NCI-H2081 treated with DMSO at 0.1 percent for 48 hours (cell line): Measurements from ENCODE around the gene GRIA3.

Experiments
- DNase-seq: peaks from one replicate; lab custom pipeline; 2025; lab: John Stamatoyannopoulos, UW

GRIA3 gene

DNA sequence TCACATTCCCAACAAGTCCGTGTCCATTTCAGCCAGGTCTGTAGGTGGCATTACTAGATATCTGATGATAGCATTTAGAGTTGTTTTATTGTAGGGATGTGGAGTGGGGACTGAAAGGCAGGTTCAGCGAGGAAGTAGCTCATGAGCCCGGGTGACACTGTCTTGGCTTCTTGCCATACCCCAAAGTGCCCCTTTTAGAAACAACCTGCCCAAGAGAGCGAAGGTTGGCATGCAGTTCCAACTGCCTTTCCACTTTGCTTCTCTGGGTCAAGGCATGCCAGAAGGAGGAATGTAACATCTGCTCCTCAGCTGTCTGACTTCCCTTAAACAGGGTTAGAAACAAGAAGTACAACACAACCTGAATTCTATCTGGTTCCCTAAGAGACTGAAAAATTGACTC, 9.0 kb downstream of the GRIA3 start:
- no peak for DNase-seq

DNA sequence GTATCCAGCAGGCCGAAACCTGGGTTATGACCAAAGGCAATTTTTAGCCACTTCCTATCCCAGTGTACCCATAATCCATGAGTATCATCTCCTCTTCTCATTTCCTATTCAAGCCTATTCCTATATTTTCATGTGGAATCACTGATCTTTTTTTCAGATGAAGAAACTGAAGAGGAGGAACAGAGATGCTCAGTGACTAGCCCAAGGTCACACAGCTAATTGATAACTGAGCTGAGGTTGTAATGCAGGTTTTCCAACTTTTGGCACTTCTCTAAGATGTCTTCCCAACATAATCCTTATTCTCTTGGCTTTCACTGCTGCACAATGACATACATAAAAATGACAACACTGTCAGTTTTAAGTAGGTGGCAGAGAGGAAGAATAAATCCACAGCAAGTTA, 15.3 kb downstream of the GRIA3 start:
- no peak for DNase-seq

DNA sequence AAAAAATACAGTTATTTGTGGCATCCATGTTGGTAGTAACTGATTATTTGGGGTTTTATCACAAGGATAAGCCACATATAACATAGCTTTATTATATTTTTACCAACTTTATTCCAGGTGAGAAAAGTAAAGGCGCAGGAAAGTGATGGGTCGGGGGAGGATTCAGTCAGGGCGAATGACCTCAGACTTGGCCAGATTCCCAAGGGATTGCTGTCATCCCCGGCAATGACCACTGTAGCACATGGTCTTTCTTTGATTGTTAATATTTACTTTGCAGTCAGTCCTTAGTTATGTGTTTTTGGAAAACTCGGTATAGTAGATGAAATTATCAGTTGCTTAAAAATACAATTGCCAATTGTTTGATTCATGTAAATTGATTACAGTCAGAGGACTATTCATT, 17.6 kb downstream of the GRIA3 start:
- no peak for DNase-seq

DNA sequence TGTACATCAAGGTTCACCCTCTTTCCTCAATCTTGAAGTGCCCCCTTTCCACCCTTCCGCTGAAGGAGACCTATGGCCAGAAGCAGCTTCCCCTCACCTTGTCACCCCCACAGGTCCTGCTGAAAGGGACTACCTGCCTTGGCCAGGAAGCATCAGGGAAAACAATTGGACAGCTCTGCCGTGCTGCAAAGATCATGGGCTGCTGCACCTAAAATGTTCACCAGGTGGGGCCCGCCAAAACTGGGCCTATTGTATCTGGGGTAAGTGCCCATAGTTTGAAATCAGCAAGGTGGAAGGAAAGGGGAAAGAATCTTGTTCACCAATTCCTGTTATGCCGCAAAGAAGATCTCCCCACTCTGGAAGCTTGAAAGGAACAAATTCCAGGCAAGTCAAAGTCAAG, 18.4 kb downstream of the GRIA3 start:
- no peak for DNase-seq

DNA sequence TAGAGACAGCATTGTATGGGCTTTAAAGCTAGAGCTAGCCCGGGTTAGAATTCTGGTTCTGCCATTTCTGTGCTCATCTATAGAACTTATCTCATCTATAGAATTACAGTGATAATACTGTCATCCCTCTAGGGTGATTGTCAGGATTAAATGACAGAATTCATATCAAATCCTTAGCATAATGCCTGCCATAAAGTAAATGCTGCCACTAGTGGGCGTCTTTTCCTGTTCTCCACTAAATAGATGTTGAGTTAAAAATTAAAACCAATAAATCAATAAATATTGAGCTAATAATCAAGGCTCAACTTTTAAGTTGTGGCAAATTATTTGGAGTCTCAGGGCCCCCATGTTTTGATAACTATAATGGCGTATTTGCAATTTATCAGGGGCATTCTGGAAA, 19.7 kb downstream of the GRIA3 start:
- DNase-seq, result no peak

DNA sequence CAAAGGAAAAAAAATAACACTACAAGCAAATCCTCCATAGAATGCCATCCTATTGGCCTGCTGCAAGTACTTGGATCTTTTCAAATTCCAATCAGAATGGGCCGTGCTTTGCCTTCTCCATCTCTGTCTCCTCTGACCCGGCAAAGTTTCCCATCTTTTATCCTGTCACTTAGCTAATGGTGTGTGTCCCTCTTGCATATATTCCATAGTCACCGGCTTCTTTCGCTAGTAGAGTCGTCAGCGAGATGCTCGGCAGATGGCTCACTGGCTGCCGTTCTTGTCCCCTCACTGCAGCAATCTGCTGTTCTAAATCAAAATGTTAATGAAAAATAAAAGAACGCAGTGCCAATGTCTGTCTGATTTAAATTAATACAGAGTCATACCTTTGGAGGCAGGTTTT, 22.1 kb downstream of the GRIA3 start:
- no peak for DNase-seq

DNA sequence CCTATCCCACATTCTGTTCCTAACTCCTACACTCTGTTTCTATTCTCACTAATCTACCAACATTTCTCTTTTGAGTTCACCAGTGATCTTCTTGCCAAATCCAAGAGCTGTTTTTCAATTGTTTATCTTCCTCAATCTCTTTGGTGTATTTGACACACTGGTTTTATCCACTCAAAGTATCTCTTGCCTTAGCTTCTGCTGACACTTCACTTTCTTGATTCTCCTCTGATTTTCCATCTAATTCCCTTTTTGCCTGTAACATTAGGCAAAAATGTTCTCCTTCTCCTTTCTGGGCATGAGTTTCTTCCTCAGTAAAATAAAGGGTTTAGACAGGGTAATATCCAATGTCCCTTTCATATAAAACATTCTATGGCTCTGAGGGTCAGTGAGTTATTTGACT, 26.2 kb downstream of the GRIA3 start:
- DNase-seq, result no peak

DNA sequence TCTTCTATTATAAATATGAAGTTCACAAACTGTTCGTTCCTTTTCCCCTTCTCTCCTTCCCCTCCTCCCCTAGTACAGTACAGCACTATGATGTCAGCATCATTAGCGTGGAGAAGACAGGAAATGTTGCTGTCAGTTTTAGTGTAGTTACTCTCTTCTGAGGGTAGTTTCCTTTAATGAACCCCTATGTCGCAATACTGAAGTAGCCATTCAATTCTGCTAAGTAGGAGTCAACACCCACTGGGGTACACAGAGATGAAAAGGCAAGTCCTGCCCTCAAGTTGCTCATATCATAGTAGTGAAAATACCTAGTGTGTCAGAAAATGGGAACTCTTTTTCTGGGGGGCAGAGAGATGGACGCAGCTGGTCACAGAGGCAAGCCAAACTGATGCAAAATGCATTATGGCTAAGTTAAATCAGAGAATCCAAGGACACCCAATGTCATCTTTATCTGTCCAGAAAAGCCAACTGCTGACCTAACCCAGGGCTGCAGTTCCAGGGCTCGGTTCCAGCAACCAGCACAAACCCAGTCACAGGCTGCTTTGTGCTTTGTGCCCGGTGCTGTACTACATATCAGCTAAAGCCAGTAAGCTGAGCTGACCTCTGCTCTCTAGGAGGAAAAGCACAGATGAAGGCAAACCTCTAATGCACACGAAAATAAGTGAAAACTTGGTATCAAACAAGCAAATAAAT, 31.5 kb downstream of the GRIA3 start:
- no peak for DNase-seq

DNA sequence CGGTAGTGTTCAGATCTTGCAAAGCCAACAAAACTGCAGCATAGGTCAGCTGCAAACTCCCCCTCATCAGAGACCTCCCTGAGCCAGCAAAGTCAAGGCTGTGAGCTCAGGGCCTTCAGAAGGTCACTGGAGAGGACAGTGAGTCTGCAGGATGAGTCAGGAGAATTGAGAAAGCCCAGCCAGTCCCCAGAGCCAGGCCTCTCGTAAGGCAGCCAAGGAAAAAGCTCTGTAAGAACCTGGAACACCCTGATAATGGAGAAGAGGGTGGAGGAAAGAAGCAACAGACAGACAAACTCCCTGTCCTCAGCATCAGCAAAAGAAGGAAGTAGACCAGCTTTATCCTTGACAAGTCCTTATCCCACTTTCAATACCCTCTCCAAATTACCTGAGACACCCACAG, 33.0 kb downstream of the GRIA3 start:
- DNase-seq, result no peak

DNA sequence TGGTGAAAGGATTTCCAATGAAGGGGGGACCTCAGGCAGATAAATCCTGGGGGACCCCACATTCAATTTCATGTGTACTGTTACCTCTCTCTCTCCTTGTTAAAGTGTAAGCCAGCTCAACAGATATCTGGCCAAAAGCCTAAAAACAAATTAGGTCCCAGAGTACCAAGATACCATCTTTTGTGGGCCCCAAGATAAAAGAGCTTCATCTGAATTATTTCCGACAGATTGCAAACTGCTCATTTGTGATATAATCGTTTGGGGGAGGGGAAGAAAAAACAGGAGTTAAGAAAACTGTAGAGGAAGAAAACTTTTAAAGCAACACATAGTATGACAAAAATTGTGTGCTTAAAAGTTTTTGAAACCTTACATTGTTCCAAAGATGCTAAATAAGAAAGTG, 33.6 kb downstream of the GRIA3 start:
- no peak for DNase-seq

DNA sequence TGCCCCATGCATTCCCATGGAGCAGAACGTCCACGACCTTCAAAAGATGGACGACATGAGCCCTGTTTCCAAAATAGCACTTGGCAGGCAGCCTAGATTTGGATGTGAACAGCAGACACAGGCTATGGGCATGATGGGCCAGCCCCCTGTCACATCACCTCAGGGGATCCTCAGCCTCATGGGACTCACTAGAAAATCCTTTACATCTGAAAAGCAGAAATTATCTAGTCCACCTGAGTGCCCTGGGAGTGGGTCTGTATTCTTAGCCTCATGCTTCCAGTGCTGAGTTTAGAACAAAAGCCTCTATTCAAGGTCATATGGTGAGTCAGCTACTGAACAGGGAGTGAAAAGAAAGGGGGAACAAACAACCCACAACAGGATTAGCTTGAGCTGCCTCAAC, 35.8 kb downstream of the GRIA3 start:
- DNase-seq, result no peak

DNA sequence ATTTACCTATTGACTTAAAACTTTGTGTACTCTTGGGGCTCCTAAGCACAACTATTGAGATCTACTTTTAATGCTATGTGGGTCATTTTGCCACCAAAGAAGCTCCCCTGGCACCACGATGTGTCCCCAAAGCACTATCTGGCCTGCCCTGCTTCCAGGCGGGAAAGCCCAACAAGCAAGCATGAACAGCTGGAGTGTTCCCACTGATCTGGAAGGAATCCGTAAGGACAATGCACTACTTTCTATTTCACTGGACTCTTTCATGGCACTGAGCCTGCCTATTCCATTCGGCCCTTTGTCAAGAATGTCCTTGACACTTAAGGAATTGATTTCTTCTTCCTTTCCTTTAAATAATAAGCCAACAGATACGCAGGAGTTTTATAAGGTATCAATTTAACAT, 38.8 kb downstream of the GRIA3 start:
- no peak for DNase-seq

DNA sequence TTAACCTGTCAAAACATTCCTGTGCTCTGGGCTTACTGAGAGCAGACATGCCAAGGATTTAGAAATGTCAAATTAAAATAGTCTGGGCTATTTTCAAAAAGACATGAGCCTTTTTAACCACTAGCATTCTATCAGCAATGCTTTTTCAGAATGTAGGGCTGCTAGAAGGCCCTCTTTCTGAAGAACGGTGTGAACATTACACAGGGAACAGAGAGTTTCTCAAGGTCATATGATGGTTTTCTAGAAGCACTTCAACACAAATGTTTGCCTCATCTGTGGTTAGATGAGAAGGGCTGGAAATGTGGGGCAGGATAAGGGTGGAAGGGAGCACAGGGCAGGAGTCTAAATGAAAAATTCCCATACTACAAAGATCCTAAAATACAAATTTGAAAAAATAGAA, 39.3 kb downstream of the GRIA3 start:
- DNase-seq, result no peak

DNA sequence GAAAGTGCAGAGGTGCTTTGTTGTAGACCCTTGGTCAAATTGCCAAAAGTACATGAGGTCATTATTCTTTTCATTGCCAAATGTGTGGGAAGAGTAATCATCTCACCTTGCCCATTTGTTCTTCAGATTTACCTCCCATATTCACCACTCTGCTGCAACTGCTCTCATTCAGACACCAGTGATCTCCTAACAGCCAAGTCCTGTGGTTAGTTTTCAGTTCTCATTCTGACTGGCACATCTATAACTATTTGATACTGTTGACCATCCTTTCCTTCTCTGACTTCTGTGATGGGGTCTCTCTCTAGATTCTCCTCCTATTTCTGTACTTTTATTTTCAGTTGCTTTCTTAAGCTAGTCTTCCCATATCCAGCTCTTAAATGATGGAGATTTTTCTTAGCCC, 39.8 kb downstream of the GRIA3 start:
- no peak for DNase-seq

DNA sequence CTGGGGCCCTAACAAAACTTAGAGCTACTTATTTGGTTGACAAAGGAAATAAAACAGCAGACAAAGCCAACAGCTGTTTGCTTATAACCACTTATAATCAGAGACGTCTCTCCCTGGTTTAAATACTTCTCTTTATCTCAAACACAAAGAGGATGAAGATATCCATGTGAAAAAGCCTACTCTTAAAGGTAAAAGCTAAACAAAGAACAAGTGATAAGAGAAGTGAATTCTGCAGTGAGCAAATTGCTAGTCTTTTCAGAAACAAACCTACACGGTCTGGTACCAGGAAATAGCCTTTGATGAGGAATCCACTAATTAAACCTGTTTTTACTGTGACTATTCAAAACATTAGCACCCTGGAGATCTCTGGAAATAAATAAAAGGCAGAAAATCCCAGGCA, 46.7 kb downstream of the GRIA3 start:
- DNase-seq, result no peak

DNA sequence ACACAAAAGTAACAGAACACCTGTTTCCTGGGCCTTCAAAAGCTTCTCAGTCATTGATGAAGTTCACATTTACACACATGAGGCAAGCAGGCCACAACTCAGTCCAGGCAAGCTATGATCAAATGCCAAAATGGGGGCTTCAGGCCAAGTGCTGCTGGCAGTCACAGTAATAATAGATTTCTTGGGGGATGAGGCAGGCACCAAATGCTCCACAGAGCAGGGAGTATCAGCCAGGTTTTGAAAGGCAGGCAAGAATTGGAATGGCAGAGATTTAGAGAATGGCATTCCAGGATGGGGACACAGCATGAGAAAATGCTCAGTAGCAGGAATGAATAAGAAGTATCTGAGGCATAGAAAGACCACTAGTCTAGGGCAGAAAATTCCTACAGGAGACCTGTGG, 52.8 kb downstream of the GRIA3 start:
- DNase-seq, result no peak

DNA sequence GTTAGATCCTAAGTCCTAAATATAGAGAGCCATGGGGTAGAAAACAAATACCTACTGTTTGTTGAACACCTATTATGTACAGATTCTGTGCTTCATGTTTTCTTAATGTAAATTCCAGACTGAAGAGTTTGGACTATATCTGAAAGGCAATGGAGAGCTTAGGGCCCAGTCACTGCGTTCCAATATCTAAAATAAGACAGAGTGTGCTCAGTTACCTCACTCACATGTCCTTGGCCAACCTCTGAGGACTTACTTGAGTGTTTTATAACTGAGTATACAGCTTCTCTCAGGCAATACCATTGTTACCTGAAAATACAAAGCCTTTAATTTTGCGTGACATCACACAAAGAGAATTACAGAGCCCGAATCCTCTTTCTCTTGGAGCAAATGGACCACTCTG, 53.2 kb downstream of the GRIA3 start:
- DNase-seq, result no peak

DNA sequence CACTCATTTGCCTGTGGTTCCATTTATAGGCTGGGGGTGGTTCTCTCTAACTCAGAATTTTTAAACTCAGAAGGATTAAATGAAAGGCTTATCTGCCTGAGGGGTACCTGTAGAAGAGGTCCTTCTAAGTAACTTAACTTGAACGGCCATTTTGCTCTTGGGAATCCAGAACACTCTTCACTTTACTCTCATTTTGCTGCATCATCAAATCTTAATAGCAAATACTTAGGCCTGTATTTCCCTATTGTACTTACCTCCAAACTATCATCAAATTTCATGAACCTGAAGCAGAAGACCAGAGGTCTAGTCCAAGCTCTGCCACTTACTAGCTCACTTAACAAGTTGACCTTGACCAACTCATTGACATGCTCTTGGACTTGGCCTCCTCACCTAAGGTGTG, 70.4 kb downstream of the GRIA3 start:
- no peak for DNase-seq

DNA sequence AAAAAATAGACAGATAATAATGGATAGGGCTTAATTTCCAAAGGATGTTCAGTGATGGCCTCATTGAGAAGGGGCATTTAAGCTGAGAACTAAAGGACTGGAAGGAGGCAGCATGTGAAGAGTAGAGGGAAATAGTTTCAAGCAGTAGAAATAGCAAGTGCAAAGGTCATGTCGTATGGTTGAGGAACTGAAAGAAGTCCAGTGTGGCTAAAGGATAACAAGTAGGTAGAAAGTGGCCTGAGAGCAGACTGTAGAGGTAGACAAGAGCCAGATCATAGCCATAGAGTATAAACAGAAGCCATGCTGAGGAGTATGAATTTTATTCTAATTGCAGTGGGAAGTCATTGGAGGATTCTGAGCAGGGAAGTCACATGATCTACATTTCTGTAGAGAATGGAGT, 72.3 kb downstream of the GRIA3 start:
- DNase-seq, result no peak

DNA sequence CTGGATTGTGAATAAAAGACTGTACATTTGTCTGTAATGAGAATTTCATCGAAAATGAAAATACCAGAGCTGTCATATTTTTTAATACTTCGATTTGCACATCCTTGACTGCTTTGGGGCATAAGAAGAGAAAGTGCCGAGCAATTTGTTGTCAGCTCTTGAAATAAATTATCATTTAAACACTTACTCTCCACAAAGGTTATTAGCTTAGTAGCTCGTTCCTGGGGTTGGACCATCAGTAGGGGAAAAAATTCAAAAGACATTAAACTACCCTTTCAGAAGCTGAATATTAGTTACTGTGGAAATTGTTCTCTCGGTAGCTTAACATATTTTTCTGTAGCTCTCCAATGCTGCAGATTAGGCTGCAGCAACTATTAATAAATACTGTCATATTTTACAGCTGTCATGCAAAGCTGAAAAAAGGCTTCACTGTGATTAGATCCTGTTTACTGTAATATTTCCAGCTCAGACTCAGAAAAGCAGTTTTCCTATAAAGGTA, 76.9 kb downstream of the GRIA3 start:
- no peak for DNase-seq

DNA sequence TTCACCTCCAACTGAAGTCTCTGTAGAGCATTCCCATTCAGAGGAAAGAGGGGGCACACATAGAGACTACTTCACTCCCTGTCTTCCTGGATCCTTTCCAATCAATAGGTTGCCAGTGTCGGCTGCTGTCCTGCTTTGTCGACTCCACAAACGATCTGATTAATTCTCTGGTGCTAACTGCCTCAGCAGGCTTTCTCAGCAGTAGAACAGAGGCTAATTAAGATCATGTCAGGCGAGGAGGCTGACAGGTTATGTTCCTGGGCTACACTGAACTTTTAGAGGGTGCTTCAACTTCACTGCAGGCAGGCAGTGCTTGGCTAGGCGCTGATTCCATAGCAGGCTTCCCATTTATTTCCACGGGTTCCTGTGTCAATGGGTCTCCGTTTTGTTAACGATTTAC, 79.2 kb downstream of the GRIA3 start:
- no peak for DNase-seq

DNA sequence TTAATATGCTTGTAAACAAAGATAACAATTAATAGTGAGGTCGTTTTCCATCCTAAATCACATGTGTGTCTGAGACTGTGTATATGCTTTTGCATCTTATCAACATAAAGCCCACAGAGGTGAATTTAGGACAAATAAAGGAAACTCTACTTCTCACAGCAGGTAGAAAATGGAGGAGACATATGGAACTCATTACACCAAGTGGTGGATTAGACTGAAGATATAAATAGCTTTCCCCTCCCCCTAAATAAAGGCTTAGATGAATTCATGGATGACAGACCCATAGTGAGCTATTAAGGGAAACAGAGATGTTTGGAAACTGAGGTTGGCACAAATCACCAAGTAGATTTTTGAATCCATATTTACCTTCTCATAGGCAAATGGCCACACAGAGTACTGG, 79.7 kb downstream of the GRIA3 start:
- peak; percentile 57 for DNase-seq

DNA sequence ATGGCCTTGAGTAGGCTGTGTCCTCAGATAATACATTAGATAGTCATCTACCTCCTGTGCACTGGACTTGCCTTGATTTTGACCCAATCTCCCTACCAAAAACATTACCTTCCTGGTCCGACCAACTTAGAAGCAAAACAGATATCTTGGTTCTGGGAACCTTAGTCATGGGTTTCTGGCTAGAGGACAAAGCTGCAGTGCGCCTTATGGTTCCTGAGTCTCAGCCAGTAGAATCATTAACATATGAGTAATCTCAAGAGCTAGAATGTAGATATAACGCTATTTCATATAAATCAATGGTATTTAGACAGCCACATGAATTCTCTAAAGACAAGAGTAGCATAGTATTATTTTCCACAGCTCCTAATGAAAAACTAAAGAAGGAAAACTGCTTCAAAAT, 83.1 kb downstream of the GRIA3 start:
- no peak for DNase-seq

DNA sequence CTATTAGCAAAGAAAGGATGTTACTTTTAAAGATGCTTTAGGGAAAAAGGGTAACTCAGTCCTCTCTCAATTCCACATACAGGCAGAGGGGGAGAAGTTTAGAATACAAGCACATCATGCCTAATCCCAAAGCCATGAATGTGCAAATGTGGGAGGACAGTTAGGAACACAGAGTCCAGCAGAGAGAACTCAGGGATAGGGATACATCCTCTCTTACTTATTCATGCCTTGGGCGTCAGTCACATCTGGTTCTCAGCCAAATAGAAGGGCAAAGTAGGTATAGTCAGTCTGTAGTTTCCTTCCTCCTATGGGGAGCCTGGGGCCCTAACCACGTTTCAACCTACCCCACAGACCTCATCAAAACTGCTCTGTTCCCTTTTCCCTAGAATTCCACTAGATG, 87.8 kb downstream of the GRIA3 start:
- no peak for DNase-seq

DNA sequence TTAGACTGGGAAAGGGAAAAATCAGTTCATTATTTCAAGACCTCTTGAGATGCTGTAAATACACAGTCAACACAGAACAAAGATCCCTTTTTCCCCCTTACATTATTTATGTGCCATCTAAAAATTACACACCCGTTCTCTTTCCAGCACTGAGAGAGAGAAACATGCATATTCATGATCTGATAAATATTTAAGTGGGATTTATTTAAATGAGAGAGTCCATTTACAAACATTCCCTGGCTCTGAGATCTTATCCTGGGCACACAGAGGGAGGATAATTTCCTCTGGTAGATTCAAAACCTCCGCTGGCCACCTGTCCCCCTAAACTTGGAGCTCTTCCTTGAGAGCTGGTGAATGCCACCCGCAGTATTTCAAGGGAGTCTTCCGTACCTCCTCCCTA, 88.6 kb downstream of the GRIA3 start:
- DNase-seq, result no peak
